Spleen (tissue), 11 donors: Measurements from ENCODE around the gene SLC16A8. TPM values are rescaled to one million over a fixed set of nuclear protein-coding genes. Genes with fewer than 3 reads are reported as not detected.

Experiments
- DNase-seq: peaks from one replicate; pipeline ENCODE4 v3.0.0-alpha.2; 2020
- H3K27ac ChIP-seq, 8 donors: fragments of 200-600 bp; sonication (generic) in 7 of 8; 1 replicate in 4 of 8; 2 replicates in 4 of 8; pipeline versions ENCODE4 v1.5.0 to v1.8.0; 2016 to 2021; ENCODE audit warnings: inconsistent platforms in 4 of 8, mild to moderate bottlenecking in 4 of 8, moderate library complexity in 1 of 8
- H3K27me3 ChIP-seq, 7 donors: fragments of 200-600 bp; sonication (generic) in 6 of 7; replicated peaks in 1 of 7; 1 replicate in 4 of 7; 2 replicates in 3 of 7; pipeline versions ENCODE4 v1.5.0 to v1.8.0; 2016 to 2021; ENCODE audit warnings: inconsistent platforms in 3 of 7, mild to moderate bottlenecking in 1 of 7
- H3K36me3 ChIP-seq, 6 donors: fragments of 200-600 bp; sonication (generic) in 5 of 6; 1 replicate in 4 of 6; 2 replicates in 2 of 6; pipeline versions ENCODE4 v1.5.0 to v1.8.0; 2016 to 2021; ENCODE audit warnings: inconsistent platforms in 2 of 6
- H3K4me1 ChIP-seq, 6 donors: fragments of 200-600 bp; sonication (generic) in 5 of 6; 1 replicate in 3 of 6; 2 replicates in 3 of 6; pipeline versions ENCODE4 v1.5.0 to v1.8.0; 2016 to 2021; ENCODE audit warnings: inconsistent platforms in 3 of 6
- H3K4me3 ChIP-seq, 8 donors: fragments of 200-600 bp; sonication (generic) in 7 of 8; 1 replicate in 4 of 8; 2 replicates in 4 of 8; pipeline versions ENCODE4 v1.5.0 to v1.8.0; 2016 to 2021; ENCODE audit warnings: inconsistent platforms in 4 of 8, mild to moderate bottlenecking in 4 of 8, moderate library complexity in 2 of 8
- H3K9me3 ChIP-seq, 8 donors: fragments of 200-600 bp; sonication (generic) in 7 of 8; 1 replicate in 4 of 8; 2 replicates in 4 of 8; pipeline versions ENCODE4 v1.5.0 to v1.8.0; 2016 to 2021; ENCODE audit warnings: inconsistent platforms in 4 of 8
- POLR2A ChIP-seq, 3 donors: fragments of 450-650 bp; IDR thresholded peaks; one replicate each; pipeline ENCODE4 v1.5.1; 2017; ENCODE audit warnings: antibody characterized with exemption in 3 of 3, mild to moderate bottlenecking in 1 of 3
- POLR2AphosphoS5 ChIP-seq, 3 donors: sonication (generic); formaldehyde crosslinking; IDR thresholded peaks; one replicate each; pipeline ENCODE4 v1.5.1; 2017; ENCODE audit warnings: antibody characterized with exemption in 3 of 3
- WGBS, 5 donors: extraction: QIAGEN DNeasy Blood & Tissue Kit in 3 of 5; methylation state at CpG; one replicate each; pipeline versions ENCODE4 v1.1.5 to v1.1.7; 2013 to 2018; 5-methylcytosine and 5-hydroxymethylcytosine counted together
- intact Hi-C: fragments of 100-400 bp; cut with DNase I; formaldehyde crosslinking; loops from one replicate; pipeline ENCODE4 v1.15.0; 2023; ENCODE audit warnings: low total_unique reads
- polyA plus RNA-seq, 3 donors: library from polyadenylated mRNA; stranded (reverse); fragments of 200-250 nt; gene quantifications; one replicate each; pipeline ENCODE4 v1.2.1, GENCODE V29; 2013
- total RNA-seq, 7 donors: library from RNA; depleted of rRNA in 3 of 7; stranded (reverse); fragments of >200 nt in 3 of 7; fragmentation: NEBNext Ultra II Directional in 4 of 7; extraction: Animal tissue kit (Norgen Biotek cat#: 25700) in 4 of 7; gene quantifications; one replicate each; pipeline versions ENCODE4 v1.1.0 to v1.2.1, GENCODE V29; 2016 to 2021
- TF ChIP-seq, protein P1 (sequence below), 11 experiments: fragments of 200-600 bp in 7 of 11; fragments of 450-650 bp in 4 of 11; sonication (generic) in 4 of 11; IDR thresholded peaks in 8 of 11; conservative IDR thresholded peaks in 3 of 11; 1 replicate in 7 of 11; 2 replicates in 4 of 11; pipeline versions ENCODE4 v1.4.0 to v1.8.0; 2016 to 2021; ENCODE audit warnings: antibody characterized with exemption in 11 of 11, inconsistent platforms in 4 of 11, mild to moderate bottlenecking in 1 of 11
- donor health status: healthy with polysubstance abuse.
- donor health status: DM: no; HTN: no; CAD: no; lungs with moderate emphysema.
- donor health status: DM: no; HTN: no; CAD: no.
- donor health status: Bipolar disorder and iron deficiency.
- donor health status: healthy.
- donor health status: DM: no; HTN: no; CAD: no.
- donor health status: DM: yes; HTN: yes; CAD: no.

The SLC16A8 gene
- total and polyA plus RNA-seq, 10 donors = 0.22 to 1.2 (median 0.68) TPM; not detected in 4

DNA sequence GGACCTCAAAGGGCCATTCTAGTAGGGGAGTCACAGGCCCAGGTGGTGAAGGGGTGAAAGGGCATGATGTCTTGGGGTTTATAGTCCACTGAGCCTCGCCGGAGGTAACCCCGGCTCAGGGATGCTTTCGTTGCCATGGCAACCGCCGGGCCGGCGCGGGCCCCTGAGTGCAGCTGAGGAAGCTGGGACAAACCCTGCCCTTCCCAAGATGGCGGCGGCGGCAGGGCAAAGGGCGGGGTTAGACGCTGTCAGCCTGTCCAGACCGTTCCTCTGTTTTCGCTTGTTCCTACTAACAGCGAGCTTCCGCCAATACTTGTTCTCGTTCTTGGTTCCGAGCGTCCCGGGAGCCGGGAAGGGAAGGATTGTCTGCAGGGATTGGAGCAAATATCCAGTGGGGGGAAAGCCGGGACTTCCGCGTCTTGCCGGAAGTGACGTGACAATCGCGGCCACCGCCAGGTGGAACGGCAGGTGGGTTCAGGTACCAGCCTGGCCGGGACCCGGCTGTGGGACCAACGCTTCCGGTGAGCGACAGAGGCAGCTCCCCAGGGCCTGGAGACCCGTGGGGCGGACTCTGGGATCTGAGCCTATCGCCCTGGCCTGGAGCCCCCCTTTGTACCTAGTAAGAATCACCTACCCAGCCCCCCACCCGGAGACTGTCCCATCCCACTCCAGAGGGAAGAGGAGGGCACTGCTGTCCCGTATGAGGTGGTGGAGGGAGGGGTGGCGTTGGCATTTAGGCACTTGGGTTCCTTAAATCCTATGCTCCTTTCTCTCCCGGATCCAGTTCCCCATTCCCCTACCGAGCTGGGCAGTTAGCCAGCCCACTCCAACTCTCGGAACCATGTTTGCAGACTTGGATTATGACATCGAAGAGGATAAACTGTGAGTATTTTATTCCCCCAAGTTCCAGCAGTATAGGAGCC, 26.8 kb downstream of the SLC16A8 start, which contains the start of gene PICK1:
TSS of gene PICK1 (plus strand) at position 436 of the 923 bp plus-strand sequence. CDS start at position 842, 406 bp downstream.
- WGBS, 5 donors = 2 to 4% (median 3%) methylated on average over 41 to 47 of the region's 47 CpGs
- Histone ChIP-seq H3K4me1 (peaks cover 5 to 40% (median 20%) of the 10 kb centered on the region in 6 donors), H3K27me3 (peaks cover 0 to 13% (median 0%) of the 10 kb centered on the region in 7 donors), H3K9me3 (no peaks in the 10 kb centered on the region), H3K27ac (peak within 1 kb of the TSS; percentile 55 to 93 (median 88)), H3K4me3 (peak within 1 kb of the TSS; percentile 22 to 78 (median 55)), H3K36me3 (peaks cover 0 to 37% (median 6%) of the 10 kb centered on the region in 6 donors)
- intact Hi-C loops = loop anchor here (10.0 kb wide), 1 partner anchor 518 kb away; the partner anchor contains the start of gene DMC1
- peak; percentile 95 for DNase-seq
- TF ChIP-seq POLR2AphosphoS5 (IDR thresholded peaks at IDR 0.05) (peak; percentile 82 to 92 (median 88)), POLR2A (IDR thresholded peaks at IDR 0.05) (no peak)
- TF ChIP-seq, protein P1, sequence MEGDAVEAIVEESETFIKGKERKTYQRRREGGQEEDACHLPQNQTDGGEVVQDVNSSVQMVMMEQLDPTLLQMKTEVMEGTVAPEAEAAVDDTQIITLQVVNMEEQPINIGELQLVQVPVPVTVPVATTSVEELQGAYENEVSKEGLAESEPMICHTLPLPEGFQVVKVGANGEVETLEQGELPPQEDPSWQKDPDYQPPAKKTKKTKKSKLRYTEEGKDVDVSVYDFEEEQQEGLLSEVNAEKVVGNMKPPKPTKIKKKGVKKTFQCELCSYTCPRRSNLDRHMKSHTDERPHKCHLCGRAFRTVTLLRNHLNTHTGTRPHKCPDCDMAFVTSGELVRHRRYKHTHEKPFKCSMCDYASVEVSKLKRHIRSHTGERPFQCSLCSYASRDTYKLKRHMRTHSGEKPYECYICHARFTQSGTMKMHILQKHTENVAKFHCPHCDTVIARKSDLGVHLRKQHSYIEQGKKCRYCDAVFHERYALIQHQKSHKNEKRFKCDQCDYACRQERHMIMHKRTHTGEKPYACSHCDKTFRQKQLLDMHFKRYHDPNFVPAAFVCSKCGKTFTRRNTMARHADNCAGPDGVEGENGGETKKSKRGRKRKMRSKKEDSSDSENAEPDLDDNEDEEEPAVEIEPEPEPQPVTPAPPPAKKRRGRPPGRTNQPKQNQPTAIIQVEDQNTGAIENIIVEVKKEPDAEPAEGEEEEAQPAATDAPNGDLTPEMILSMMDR (IDR thresholded peaks at IDR 0.05 in 8 of 11, conservative IDR thresholded peaks at IDR 0.05 in 3 of 11) = peak in 4 of 11 experiments; percentile 3 to 36 (median 28)

DNA sequence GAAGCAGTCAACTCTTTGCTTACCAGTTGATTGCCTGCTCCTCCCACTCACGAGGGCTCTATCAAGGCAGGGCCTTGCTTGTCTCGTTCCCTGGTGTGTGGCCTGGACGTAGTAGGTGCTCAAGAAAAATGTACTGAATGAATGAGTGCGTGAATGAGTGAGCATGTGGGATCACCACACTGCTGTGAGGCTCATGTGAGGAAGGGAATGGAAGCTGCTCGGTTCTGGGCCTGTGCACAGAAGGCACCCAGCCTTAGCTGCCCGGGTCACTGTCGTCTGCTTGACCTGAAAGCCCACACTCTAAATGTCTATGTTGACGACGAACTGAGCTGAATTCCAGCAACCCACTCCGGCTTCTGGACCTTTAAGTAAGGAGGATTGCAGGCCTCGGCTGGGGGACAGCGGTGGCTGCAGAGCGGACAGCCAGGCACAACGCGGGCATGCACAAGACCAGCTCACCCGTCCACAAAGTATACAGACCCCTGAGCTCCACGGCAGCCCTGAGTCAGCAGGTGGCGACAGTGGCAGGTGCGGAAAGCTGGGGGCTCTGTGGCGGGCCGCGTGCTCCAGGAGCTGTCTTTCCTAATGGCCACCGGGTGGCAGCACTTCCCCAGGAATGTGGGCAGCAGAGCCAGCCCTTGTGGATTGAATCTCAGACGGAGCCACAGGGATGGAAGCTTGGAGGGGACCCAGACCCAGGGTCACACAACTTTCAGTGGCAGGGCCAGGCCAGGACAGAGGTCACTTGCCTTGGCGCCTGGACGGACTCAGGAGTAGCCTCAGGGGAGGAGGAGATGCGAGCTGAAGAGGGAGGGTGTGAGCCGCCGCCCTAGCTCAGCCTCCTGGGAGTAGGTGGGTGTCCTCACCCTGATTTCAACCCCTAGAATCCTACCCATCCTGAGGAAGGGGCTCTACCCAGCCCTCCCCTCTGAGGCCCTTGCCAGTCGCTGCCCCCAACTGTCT, 31.8 kb downstream of the SLC16A8 start:
- H3K4me3 ChIP-seq = peak overlapping the region in 1 of 8 donors; percentile 6
- H3K4me1 ChIP-seq = peaks cover 5 to 22% (median 16%) of the 10 kb centered on the region in 6 donors
- H3K27ac ChIP-seq = no peak overlapping the region
- DNase-seq = peak; percentile 94
- H3K27me3 ChIP-seq = peaks cover 0 to 29% (median 0%) of the 10 kb centered on the region in 7 donors
- H3K9me3 ChIP-seq = no peaks in the 10 kb centered on the region
- H3K36me3 ChIP-seq = no peaks in the 10 kb centered on the region
- TF ChIP-seq POLR2AphosphoS5 (IDR thresholded peaks at IDR 0.05) (peak; percentile 57 to 69 (median 63)), POLR2A (IDR thresholded peaks at IDR 0.05) (no peak)
- TF ChIP-seq, protein P1 (IDR thresholded peaks at IDR 0.05 in 8 of 11, conservative IDR thresholded peaks at IDR 0.05 in 3 of 11) = peak; percentile 81 to 98 (median 93)
- intact Hi-C loops = loop anchor here (5.0 to 10.0 kb wide), 2 partner anchors 300 to 523 kb away; partner anchors contain the start of gene DMC1
- WGBS, 5 donors = 24 to 36% (median 35%) methylated on average over 16 to 30 of the region's 30 CpGs

DNA sequence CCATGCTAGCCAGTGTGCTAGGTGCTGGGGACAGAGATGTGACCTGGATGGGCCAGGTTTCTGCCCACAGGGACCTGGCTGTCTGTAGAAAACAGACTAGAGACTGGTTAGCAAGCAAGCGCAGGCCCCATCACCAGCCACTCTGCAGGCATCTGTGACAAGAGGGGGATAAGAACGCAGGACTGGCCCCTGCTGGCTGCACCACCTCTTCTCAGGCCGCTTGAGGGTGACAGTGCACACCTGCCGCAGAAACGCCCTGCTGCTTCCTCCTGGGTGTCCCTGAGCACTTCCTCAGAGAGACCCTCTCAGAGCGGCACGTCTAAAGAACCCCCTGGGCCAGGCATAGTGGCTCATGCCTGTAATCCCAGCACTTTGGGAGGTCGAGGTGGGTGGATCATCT, 32.7 kb downstream of the SLC16A8 start:
- 52 to 79% (median 61%) methylated on average over 6 to 8 of the region's 8 CpGs for WGBS, 5 donors
- intact Hi-C loops = loop anchor here (5.0 to 10.0 kb wide), 2 partner anchors 301 to 524 kb away; partner anchors contain the start of gene DMC1

DNA sequence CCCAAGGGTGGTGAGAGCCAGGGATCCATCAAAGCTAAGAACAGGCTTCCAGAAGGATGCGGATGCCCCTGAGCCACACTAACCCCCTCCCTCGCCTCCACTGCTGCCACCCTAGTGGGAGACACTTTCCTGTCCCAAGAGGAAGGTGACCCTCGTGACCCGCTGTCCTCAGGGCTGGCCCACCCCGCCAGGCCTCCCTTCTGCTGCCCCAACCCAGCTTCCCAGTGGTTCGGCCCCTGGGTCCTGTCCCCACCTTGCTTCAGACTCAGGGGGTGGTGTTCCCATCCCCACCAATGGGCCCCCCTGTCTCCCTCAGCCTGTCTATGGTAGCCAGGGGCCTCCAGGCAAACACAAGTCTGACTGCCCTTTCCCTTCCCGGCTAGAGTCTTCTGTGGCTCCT, 33.3 kb downstream of the SLC16A8 start:
- no peak for DNase-seq
- WGBS, 5 donors = 90 to 97% (median 93%) methylated on average over 5 to 7 of the region's 7 CpGs
- Histone ChIP-seq H3K36me3 (no peaks in the 10 kb centered on the region), H3K9me3 (no peaks in the 10 kb centered on the region), H3K4me1 (peaks cover 0 to 16% (median 9%) of the 10 kb centered on the region in 6 donors), H3K27me3 (peaks cover 0 to 36% (median 0%) of the 10 kb centered on the region in 7 donors), H3K4me3 (no peak overlapping the region), H3K27ac (no peak overlapping the region)
- intact Hi-C loops = loop anchor here (5.0 to 10.0 kb wide), 2 partner anchors 302 to 524 kb away; partner anchors contain the start of gene DMC1
- TF ChIP-seq, protein P1 (IDR thresholded peaks at IDR 0.05 in 8 of 11, conservative IDR thresholded peaks at IDR 0.05 in 3 of 11) = no peak
- TF ChIP-seq POLR2AphosphoS5 (IDR thresholded peaks at IDR 0.05) = no peak
- TF ChIP-seq POLR2A (IDR thresholded peaks at IDR 0.05) = no peak

More for the DNA sequence above, 32.7 kb downstream of the SLC16A8 start:
- Histone ChIP-seq H3K4me3 (no peak overlapping the region), H3K27ac (no peak overlapping the region), H3K27me3 (peaks cover 0 to 32% (median 0%) of the 10 kb centered on the region in 7 donors), H3K36me3 (no peaks in the 10 kb centered on the region), H3K9me3 (no peaks in the 10 kb centered on the region), H3K4me1 (peaks cover 0 to 16% (median 9%) of the 10 kb centered on the region in 6 donors)
- no peak for TF ChIP-seq POLR2A (IDR thresholded peaks at IDR 0.05)
- TF ChIP-seq POLR2AphosphoS5 (IDR thresholded peaks at IDR 0.05) = no peak
- no peak for DNase-seq
